GM21786 (cell line): ENCODE results near the gene MID1IP1.

ENCODE experiments used
- ATAC-seq: cut with Tn5 transposase; IDR thresholded peaks from one replicate; pipeline ENCODE4 v1.9.1; 2021; ENCODE audit not compliant: unreplicated experiment

MID1IP1 gene

GRCh38 chrX:38800981-38801845, at the start of gene MID1IP1:
Gene MID1IP1, plus strand, starts transcription at chrX:38801459. Its CDS starts 3,488 bp downstream, at chrX:38804947.
- peak; percentile 33 for ATAC-seq

- no peak for ATAC-seq
Measured at GRCh38 chrX:38754102-38754790, 47.0 kb upstream of the MID1IP1 start.

GRCh38 chrX:38754818-38755718, 46.2 kb upstream of the MID1IP1 start:
- no peak for ATAC-seq

GRCh38 chrX:38760883-38761282, 40.4 kb upstream of the MID1IP1 start:
- ATAC-seq, result no peak

GRCh38 chrX:38768079-38768478, 33.2 kb upstream of the MID1IP1 start:
- no peak for ATAC-seq

GRCh38 chrX:38770152-38770551, 31.1 kb upstream of the MID1IP1 start:
- ATAC-seq, result no peak

DNA sequence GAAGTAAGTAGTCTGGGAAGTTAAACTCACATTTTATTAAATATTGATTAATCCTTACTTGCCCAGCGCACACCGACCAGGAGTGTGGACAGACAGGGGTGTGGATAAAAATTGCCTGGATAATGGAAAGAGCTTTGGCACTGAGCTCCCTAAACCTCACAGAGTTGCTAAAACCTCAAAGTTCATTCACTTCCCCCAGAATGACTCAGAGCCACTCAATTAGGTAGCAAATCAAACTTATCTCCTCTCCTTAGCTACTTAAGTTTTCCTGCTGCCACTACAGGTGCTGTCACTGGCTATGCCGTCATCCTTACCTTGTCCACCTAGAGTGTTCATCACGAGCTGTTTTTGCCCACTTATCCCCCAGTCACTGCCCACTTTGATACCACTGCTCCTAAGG, 27.0 kb upstream of the MID1IP1 start:
- ATAC-seq, result no peak

DNA sequence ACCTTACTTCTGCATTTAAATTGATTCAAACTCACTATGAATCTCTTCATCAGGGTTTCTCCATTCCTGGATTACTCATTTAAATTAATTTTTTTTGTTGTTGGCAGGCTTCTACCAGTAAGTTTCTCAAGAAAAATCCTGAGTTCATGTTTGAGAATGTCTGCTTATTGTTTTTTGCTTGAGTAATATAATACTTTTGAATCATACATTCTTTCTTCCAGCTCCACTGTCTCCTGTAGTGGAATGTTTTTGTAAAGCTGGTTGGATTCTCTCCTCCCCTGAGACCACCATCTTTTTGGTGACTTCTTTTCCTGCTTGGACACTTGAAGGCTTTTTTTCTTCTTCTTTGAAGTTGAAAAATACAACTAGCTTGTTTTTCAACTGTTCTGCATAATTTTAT, 4.3 kb upstream of the MID1IP1 start:
- ATAC-seq, result no peak

DNA sequence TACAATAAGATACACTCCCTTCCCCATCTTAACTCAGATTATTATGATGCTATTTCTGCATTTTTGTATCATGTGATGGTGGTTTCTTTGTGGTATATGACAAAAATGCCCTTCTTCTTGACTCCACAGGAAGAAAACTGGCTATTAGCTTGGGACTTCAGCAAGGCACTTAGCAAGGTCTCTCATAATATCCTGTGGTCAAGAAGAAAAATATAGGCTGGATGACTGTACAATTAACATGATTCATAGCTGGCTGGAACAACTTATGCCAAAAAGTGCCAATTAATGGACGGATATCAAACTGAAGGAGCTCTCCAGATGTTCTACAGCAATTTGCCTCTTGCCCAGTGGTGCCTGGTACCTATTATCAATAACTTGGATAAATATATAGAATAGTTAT, 2.3 kb upstream of the MID1IP1 start:
- no peak for ATAC-seq

DNA sequence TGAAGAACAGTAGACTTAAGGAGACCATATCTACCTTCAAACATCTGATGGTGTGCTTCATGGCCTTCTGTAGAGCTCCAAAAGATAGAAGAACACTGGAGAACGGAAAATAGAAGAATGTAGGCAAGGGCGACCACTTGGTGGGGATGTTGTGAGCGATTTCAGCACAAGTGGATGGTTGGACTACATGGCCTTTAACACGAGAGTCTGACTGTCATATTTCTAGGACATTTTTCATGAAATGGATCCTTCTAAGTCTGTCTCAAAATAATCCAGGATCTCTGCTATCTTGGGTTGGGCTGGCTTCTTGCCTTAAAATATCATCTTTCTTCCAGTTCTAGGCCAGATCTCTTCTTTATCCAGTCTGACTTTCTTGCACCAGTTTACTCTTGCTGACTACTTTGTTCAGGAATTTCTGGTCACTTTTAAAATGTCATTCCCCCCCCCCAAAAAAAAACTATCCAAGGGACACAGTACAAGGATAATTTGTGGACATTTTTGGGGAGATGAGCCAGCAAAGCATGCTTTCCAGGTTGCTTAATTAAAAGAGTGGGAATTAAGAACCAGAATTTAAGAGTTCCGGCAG, 1.2 kb upstream of the MID1IP1 start:
- ATAC-seq, result no peak

GRCh38 chrX:38803243-38803587, 2.0 kb downstream of the MID1IP1 start:
- no peak for ATAC-seq

GRCh38 chrX:38803588-38804431, 2.6 kb downstream of the MID1IP1 start:
- peak; percentile 47 for ATAC-seq

DNA sequence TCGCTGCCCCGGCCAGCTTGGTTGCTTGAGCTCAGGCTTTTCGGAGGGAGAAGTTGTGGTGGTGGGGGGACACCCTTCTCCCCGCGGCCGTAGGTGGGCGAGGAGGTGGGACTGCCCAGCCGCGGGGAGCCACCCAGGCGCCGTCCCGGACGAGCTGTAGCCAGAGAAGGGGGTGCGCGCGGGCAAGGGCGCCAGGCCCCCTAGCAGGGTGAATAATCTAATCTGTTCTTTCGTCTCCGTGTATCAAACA, 3.1 kb downstream of the MID1IP1 start:
- no peak for ATAC-seq

GRCh38 chrX:38804682-38805431, 3.6 kb downstream of the MID1IP1 start:
- no peak for ATAC-seq

- ATAC-seq, result peak; percentile 26
Measured at GRCh38 chrX:38805432-38806389, 4.5 kb downstream of the MID1IP1 start.

DNA sequence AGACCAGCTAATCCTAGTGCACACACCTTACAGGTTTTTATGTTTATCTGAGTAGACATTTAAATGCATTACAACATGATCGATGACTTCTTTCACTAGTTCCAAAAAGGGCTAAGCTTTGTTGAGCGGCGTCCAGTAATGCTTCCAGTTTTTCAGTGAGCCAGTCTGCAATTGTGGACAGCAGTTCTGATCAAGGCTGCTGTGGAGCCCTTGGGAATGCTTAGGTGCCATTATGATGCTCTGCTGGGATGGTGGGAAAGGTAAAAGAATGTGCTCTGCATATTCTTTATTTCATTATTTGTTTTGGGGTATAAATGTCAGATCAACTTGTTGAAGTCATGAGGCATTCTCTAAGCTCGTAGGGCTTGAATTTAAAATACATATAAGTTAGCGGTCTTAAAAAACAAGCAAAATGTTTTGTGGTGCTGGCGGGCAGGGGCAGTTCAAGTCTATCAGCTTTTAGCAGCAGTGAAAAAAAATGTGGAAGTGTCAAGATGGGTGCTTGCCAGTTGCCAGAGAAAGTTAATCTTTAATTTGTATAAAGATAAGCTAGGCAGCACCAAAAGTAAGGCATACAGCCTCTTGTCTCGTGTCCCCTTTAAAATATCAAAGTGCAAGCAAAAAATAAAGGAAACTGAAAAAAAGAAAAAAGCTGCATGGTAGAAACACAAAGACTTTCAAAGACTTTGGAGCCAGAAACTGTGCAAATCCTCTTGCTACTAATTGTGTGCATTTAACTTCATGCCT, 5.8 kb downstream of the MID1IP1 start:
- ATAC-seq, result no peak

GRCh38 chrX:38807873-38808272, 6.6 kb downstream of the MID1IP1 start:
- no peak for ATAC-seq
